A549 (cell line): ENCODE data around the gene KCNF1. TPM values are rescaled to one million over a fixed set of nuclear protein-coding genes. Genes with fewer than 3 reads are reported as not detected.

ENCODE experiments used
- ATAC-seq, 2 experiments: fragments of 200-7000 bp in 1 of 2; fragments of >200 bp in 1 of 2; cut with Nextera tagmentation in 1 of 2; cut with Tn5 transposase in 1 of 2; 3 replicates each; pipeline versions ENCODE4 v1.8.0 to v1.9.1; 2018 to 2020; ENCODE audit warnings: mild to moderate bottlenecking in 1 of 2, moderate library complexity in 1 of 2
- CTCF ChIA-PET: fragments of 300-600 bp; sonication (Branson Sonifier 250); formaldehyde crosslinking; extraction: SDS; loops from one replicate; lab custom pipeline; 2021; ENCODE audit warnings: antibody characterized with exemption, inconsistent platforms; lab: Yijun Ruan, JAX
- POLR2A ChIA-PET: fragments of 350-600 bp; formaldehyde crosslinking; extraction: SDS; loops from one replicate; lab custom pipeline; 2021; ENCODE audit warnings: antibody characterized with exemption, inconsistent platforms; lab: Yijun Ruan, JAX
- DNase-seq, 2 experiments: peaks; one replicate each; pipeline versions ENCODE4 v3.0.0 to v3.0.0-alpha.2; 2011 to 2016; ENCODE audit warnings: low read depth in 1 of 2, low spot score in 1 of 2
- FAIRE-seq: peaks from 2 replicates; lab custom pipeline; 2011; peaks lifted over from hg19 to GRCh38; lab: Jason Lieb, UNC
- H3K27ac ChIP-seq, 2 experiments: fragments of >200 bp; sonication (Bioruptor Twin); formaldehyde crosslinking; 3 replicates each; pipeline ENCODE4 v1.5.1; 2016 to 2017
- H3K4me1 ChIP-seq: fragments of >200 bp; sonication (Bioruptor Twin); formaldehyde crosslinking; 3 replicates; pipeline ENCODE4 v1.6.1; 2016
- H3K4me2 ChIP-seq: fragments of >200 bp; sonication (Bioruptor Twin); formaldehyde crosslinking; 3 replicates; pipeline ENCODE4 v1.6.1; 2016
- H3K4me3 ChIP-seq: fragments of >200 bp; sonication (Bioruptor Twin); formaldehyde crosslinking; 3 replicates; pipeline ENCODE4 v1.5.1; 2016
- H3K9me3 ChIP-seq: fragments of >200 bp; sonication (Bioruptor Twin); formaldehyde crosslinking; 3 replicates; pipeline ENCODE4 v1.6.1; 2016
- BHLHE40 ChIP-seq: IDR thresholded peaks from 2 replicates; pipeline ENCODE4 v1.6.1; 2012; ENCODE audit warnings: low read depth, low read length, inconsistent platforms
- CBX8 ChIP-seq: fragments of 200-600 bp; sonication (generic); IDR thresholded peaks from 2 replicates; pipeline ENCODE4 v1.6.1; 2016
- CHD4 ChIP-seq: fragments of 200-600 bp; sonication (generic); IDR thresholded peaks from 2 replicates; pipeline ENCODE4 v1.6.1; 2016; ENCODE audit warnings: antibody characterized with exemption, mild to moderate bottlenecking, borderline replicate concordance
- EHMT2 ChIP-seq: fragments of 200-600 bp; sonication (generic); IDR thresholded peaks from 2 replicates; pipeline ENCODE4 v1.6.1; 2016; ENCODE audit warnings: antibody characterized with exemption, low read depth, mild to moderate bottlenecking, moderate library complexity
- EP300 ChIP-seq, 2 experiments: fragments of >200 bp; sonication (Bioruptor Twin); formaldehyde crosslinking; IDR thresholded peaks; 2 replicates in 1 of 2; 3 replicates in 1 of 2; pipeline ENCODE4 v1.6.1; 2016 to 2017
- ESRRA ChIP-seq: fragments of 150-350 bp; IDR thresholded peaks from 2 replicates; pipeline ENCODE4 v1.6.1; 2014; ENCODE audit warnings: mild to moderate bottlenecking, low read length, borderline replicate concordance
- FOSB ChIP-seq: fragments of 250-450 bp; sonication (Bioruptor Pico); IDR thresholded peaks from 2 replicates; pipeline ENCODE4 v1.5.0; 2020; ENCODE audit warnings: mild to moderate bottlenecking, moderate library complexity
- FOSL2 ChIP-seq, 2 experiments: fragments of 450-650 bp in 1 of 2; fragments of >200 bp in 1 of 2; sonication (Bioruptor Twin) in 1 of 2; formaldehyde crosslinking; IDR thresholded peaks; 2 replicates each; pipeline versions ENCODE4 v1.5.0 to v1.6.1; 2016 to 2020; ENCODE audit warnings: mild to moderate bottlenecking in 1 of 2, moderate library complexity in 1 of 2
- FOXS1 ChIP-seq: fragments of 250-450 bp; sonication (Bioruptor Pico); IDR thresholded peaks from 2 replicates; pipeline ENCODE4 v1.5.0; 2020; ENCODE audit warnings: mild to moderate bottlenecking, moderate library complexity
- HDAC2 ChIP-seq: fragments of 200-600 bp; sonication (generic); IDR thresholded peaks from 2 replicates; pipeline ENCODE4 v1.6.1; 2016
- HOXA7 ChIP-seq: fragments of 250-450 bp; sonication (Bioruptor Pico); IDR thresholded peaks from 2 replicates; pipeline ENCODE4 v1.5.0; 2020; ENCODE audit warnings: mild to moderate bottlenecking, moderate library complexity
- HOXB13 ChIP-seq: fragments of 250-450 bp; sonication (Bioruptor Pico); IDR thresholded peaks from 2 replicates; pipeline ENCODE4 v1.5.0; 2020; ENCODE audit warnings: low read depth, mild to moderate bottlenecking, moderate library complexity
- HOXB5 ChIP-seq: fragments of 250-450 bp; sonication (Bioruptor Pico); IDR thresholded peaks from 2 replicates; pipeline ENCODE4 v1.5.0; 2020; ENCODE audit warnings: mild to moderate bottlenecking, moderate library complexity
- KDM5A ChIP-seq: fragments of 200-600 bp; sonication (generic); IDR thresholded peaks from 2 replicates; pipeline ENCODE4 v1.6.1; 2016; ENCODE audit warnings: antibody characterized with exemption, mild to moderate bottlenecking
- MAFK ChIP-seq: fragments of 450-650 bp; IDR thresholded peaks from 2 replicates; pipeline ENCODE4 v1.6.1; 2014; ENCODE audit not compliant: partially characterized antibody
- NPAS2 ChIP-seq: fragments of 250-450 bp; sonication (Bioruptor Pico); IDR thresholded peaks from 2 replicates; pipeline ENCODE4 v1.8.0; 2022; ENCODE audit warnings: mild to moderate bottlenecking, moderate library complexity, borderline replicate concordance
- NR3C1 ChIP-seq: fragments of >200 bp; sonication (Bioruptor Twin); formaldehyde crosslinking; IDR thresholded peaks from 3 replicates; pipeline ENCODE4 v1.6.1; 2017
- POLR2AphosphoS2 ChIP-seq: conservative IDR thresholded peaks from 2 replicates; pipeline ENCODE4 v1.6.1; 2012; ENCODE audit warnings: low read length, improper control_type of control experiment, inconsistent platforms
- RCOR1 ChIP-seq: fragments of 150-350 bp; IDR thresholded peaks from 2 replicates; pipeline ENCODE4 v1.6.1; 2014; ENCODE audit warnings: antibody characterized with exemption, low read length, low read depth
- SREBF2 ChIP-seq: fragments of 450-650 bp; IDR thresholded peaks from 2 replicates; pipeline ENCODE4 v1.6.1; 2014; ENCODE audit warnings: mild to moderate bottlenecking, moderate library complexity
- ZSCAN20 ChIP-seq: fragments of 250-450 bp; sonication (Bioruptor Pico); IDR thresholded peaks from 2 replicates; pipeline ENCODE4 v1.8.0; 2022; ENCODE audit warnings: mild to moderate bottlenecking, moderate library complexity
- WGBS: methylation state at CpG from one replicate; pipeline ENCODE4 v1.1.6; 2017; ENCODE audit errors: missing lambda C conversion rate; 5-methylcytosine and 5-hydroxymethylcytosine counted together
- polyA plus RNA-seq, 4 experiments: library from polyadenylated mRNA; depleted of rRNA in 3 of 4; stranded (reverse); fragments of >200 nt; fragmentation: RNase III in 1 of 4; extraction: RNeasy Plus Mini Kit Qiagen cat#74134 plus additional on column Dnase treatment in 1 of 4; gene quantifications; 2 replicates in 3 of 4; 3 replicates in 1 of 4; pipeline ENCODE4 v1.2.3, GENCODE V29; 2011 to 2017
- TF ChIP-seq, protein P1 (sequence below): fragments of >200 bp; sonication (Bioruptor Twin); formaldehyde crosslinking; IDR thresholded peaks from 2 replicates; pipeline ENCODE4 v1.6.1; 2016
- TF ChIP-seq, protein P2 (sequence below): fragments of >200 bp; sonication (Bioruptor Twin); formaldehyde crosslinking; IDR thresholded peaks from 3 replicates; pipeline ENCODE4 v1.5.1; 2016
- TF ChIP-seq, protein P3 (sequence below): IDR thresholded peaks from 2 replicates; pipeline ENCODE4 v1.6.1; 2012
- TF ChIP-seq, protein P4 (sequence below): fragments of 450-650 bp; IDR thresholded peaks from 2 replicates; pipeline ENCODE4 v1.6.1; 2014; ENCODE audit warnings: antibody characterized with exemption

Gene KCNF1
- polyA plus RNA-seq, 2 of the 4 experiments (the other 2 are of a cell fraction) = 3.7 to 4.4 TPM

DNA sequence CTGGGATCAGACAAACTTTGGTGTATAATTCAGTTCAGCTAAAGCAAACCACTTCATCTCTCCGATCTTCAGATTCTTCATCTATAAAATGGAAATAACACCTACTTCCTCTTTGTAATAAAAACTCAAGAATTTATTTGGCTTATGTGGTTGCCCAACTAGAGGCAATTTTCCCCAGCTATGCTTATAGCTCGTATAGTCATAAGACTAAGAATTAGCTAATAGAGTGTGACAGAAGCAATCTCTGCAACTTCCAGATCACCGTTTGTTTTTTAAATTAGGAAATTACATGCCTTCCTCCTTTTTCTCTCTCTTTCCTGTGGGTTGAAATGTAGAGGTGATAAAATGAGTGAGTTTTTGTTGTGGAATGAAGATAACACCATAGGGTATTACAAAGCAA is 35.3 kb upstream of the KCNF1 start (continued):
- TF ChIP-seq HDAC2 = no peak
- TF ChIP-seq ZSCAN20 (CRISPR knock-in tag) = no peak

DNA sequence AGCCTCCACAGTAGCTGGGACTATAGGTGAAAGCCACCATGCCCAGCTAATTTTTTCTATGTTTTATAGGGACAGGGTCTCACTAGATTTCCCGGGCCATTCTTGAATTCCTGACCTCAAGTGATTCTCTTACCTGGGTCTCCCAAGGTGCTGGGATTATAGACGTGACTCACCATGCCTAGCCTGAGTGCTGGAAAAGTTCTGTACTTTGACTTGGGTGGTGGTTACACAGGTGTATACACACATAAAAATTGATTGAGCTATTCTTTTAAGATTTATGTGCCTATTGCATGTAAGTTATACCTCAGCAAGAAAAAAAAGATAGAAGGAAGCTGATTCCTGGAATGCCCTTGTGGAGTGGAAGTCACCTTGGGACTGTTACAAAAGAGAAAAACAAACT is 34.8 kb upstream of the KCNF1 start:
- WGBS = 51% methylated on average over 2 of the region's 2 CpGs

DNA sequence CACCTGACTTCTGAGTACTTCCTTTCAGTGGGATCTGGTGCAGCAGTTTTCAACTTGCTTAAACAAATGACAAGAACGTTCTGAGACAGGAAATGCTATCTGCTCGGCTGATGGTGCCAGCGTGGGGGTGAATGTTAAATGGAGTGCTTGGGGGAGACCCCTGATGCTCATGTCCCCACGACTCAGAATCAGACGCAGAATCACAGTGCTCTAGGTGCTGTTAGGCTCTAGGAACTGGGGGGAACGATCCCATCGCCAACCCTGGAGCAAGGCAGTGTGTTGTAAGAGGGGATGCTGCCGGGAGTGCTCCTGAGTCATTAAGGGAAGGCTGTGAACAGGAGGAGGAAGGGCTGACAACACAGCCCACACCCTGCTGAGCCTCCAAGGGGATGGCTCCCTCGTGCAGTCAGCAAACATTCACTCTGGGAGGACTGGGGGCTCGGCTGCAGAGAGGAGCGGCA is 34.1 kb upstream of the KCNF1 start:
- POLR2A ChIA-PET = no interaction called here
- CTCF ChIA-PET = interaction anchor here (1.1 to 1.6 kb wide), 4 partner anchors 10 to 45 kb away, joined by 3 to 10 read pairs (median 4); no protein-coding TSS in a partner anchor
- 57% methylated on average over 10 of the region's 11 CpGs for WGBS
- DNase-seq = no peak
- no peak overlapping the region for H3K4me3 ChIP-seq
- no peak for FAIRE-seq
- no peaks in the 10 kb centered on the region for H3K9me3 ChIP-seq
- no peak overlapping the region for H3K27ac ChIP-seq
- no peaks in the 10 kb centered on the region for H3K4me1 ChIP-seq
- peak in 1 of 2 experiments; percentile 55; a peak in 3 of 6 replicates for ATAC-seq
- TF ChIP-seq KDM5A (no peak), CBX8 (no peak), NPAS2 (CRISPR knock-in tag) (no peak), HOXB13 (CRISPR knock-in tag) (no peak), FOSB (CRISPR knock-in tag) (no peak), NR3C1 (no peak), HOXA7 (no peak), RCOR1 (no peak), CHD4 (no peak), BHLHE40 (no peak), HDAC2 (no peak), MAFK (no peak), HOXB5 (no peak)
- TF ChIP-seq, protein P1, sequence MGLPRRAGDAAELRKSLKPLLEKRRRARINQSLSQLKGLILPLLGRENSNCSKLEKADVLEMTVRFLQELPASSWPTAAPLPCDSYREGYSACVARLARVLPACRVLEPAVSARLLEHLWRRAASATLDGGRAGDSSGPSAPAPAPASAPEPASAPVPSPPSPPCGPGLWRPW = no peak
- TF ChIP-seq, protein P2, sequence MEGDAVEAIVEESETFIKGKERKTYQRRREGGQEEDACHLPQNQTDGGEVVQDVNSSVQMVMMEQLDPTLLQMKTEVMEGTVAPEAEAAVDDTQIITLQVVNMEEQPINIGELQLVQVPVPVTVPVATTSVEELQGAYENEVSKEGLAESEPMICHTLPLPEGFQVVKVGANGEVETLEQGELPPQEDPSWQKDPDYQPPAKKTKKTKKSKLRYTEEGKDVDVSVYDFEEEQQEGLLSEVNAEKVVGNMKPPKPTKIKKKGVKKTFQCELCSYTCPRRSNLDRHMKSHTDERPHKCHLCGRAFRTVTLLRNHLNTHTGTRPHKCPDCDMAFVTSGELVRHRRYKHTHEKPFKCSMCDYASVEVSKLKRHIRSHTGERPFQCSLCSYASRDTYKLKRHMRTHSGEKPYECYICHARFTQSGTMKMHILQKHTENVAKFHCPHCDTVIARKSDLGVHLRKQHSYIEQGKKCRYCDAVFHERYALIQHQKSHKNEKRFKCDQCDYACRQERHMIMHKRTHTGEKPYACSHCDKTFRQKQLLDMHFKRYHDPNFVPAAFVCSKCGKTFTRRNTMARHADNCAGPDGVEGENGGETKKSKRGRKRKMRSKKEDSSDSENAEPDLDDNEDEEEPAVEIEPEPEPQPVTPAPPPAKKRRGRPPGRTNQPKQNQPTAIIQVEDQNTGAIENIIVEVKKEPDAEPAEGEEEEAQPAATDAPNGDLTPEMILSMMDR = no peak
- TF ChIP-seq, all 56 proteins: peak for 0
- H3K4me2 ChIP-seq = no peak overlapping the region

More for the DNA sequence above, 34.8 kb upstream of the KCNF1 start:
- Histone ChIP-seq H3K9me3 (peaks cover under 1% of the 10 kb centered on the region; the same call in 1 of the 3 replicates), H3K27ac (no peak overlapping the region), H3K4me3 (no peak overlapping the region), H3K4me1 (no peaks in the 10 kb centered on the region), H3K4me2 (no peak overlapping the region)
- FAIRE-seq = no peak
- TF ChIP-seq SREBF2 = no peak
- no peak for TF ChIP-seq ESRRA
- TF ChIP-seq POLR2AphosphoS2 = no peak
- TF ChIP-seq CHD4 = no peak
- TF ChIP-seq CBX8 = no peak
- TF ChIP-seq FOXS1 (CRISPR knock-in tag) = no peak
- TF ChIP-seq EHMT2 = no peak
- TF ChIP-seq, protein P3, sequence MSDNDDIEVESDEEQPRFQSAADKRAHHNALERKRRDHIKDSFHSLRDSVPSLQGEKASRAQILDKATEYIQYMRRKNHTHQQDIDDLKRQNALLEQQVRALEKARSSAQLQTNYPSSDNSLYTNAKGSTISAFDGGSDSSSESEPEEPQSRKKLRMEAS = no peak
- no peak for TF ChIP-seq EP300 (IDR thresholded peaks at IDR 0.05)
- no peak for TF ChIP-seq KDM5A
- no peak for TF ChIP-seq FOSL2 (IDR thresholded peaks at IDR 0.05)
- TF ChIP-seq FOSL2 (CRISPR knock-in tag; IDR thresholded peaks at IDR 0.05) = no peak
- TF ChIP-seq RCOR1 = no peak
- TF ChIP-seq, protein P4, sequence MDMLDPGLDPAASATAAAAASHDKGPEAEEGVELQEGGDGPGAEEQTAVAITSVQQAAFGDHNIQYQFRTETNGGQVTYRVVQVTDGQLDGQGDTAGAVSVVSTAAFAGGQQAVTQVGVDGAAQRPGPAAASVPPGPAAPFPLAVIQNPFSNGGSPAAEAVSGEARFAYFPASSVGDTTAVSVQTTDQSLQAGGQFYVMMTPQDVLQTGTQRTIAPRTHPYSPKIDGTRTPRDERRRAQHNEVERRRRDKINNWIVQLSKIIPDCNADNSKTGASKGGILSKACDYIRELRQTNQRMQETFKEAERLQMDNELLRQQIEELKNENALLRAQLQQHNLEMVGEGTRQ = no peak
- ChIA-PET CTCF (interaction anchor here (1.0 to 2.6 kb wide), 6 partner anchors 10 to 61 kb away, joined by 3 to 10 read pairs (median 4); no protein-coding TSS in a partner anchor), POLR2A (interaction anchor here (0.6 kb wide), 1 partner anchor 997 kb away, joined by 5 read pairs; no protein-coding TSS in a partner anchor)
- no peak for DNase-seq
- no peak for ATAC-seq
